Large intestine (tissue), 3 donors: ENCODE results near the gene KIAA1671. TPM values are rescaled to one million over a fixed set of nuclear protein-coding genes. Genes with fewer than 3 reads are reported as not detected.

Experiments
- DNase-seq, 2 donors: peaks; one replicate each; pipeline versions ENCODE4 v3.0.0 to v3.0.0-alpha.2; 2013
- H3K27ac ChIP-seq: one replicate; pipeline ENCODE4 v1.5.1; 2013; ENCODE audit warnings: low read length
- H3K27me3 ChIP-seq: 2 replicates; pipeline ENCODE4 v1.6.1; 2013; ENCODE audit warnings: low read length; ENCODE audit not compliant: control insufficient read depth, insufficient read depth
- H3K36me3 ChIP-seq: 2 replicates; pipeline ENCODE4 v1.6.1; 2013; ENCODE audit warnings: low read length; ENCODE audit not compliant: control insufficient read depth, insufficient read depth
- H3K4me1 ChIP-seq: one replicate; pipeline ENCODE4 v1.6.1; 2013; ENCODE audit warnings: low read length; ENCODE audit not compliant: control insufficient read depth, insufficient read depth
- H3K4me3 ChIP-seq: one replicate; pipeline ENCODE4 v1.5.1; 2013; ENCODE audit warnings: low read length
- H3K9me3 ChIP-seq: one replicate; pipeline ENCODE4 v1.6.1; 2013; ENCODE audit warnings: mild to moderate bottlenecking, low read depth, low read length, moderate library complexity; ENCODE audit not compliant: control insufficient read depth
- WGBS: methylation state at CpG from one replicate; pipeline ENCODE4 v1.1.5; 2013; ENCODE audit warnings: low lambda C conversion rate; ENCODE audit not compliant: insufficient coverage; 5-methylcytosine and 5-hydroxymethylcytosine counted together
- polyA plus RNA-seq: library from polyadenylated mRNA; unstranded; fragments of 120-200 nt; gene quantifications from one replicate; pipeline ENCODE4 v1.2.1, GENCODE V29; 2013

The KIAA1671 gene
- polyA plus RNA-seq, 1 donor = 25.0 TPM

GRCh38 chr22:25160120-25160996, 207.8 kb downstream of the KIAA1671 start:
- Histone ChIP-seq H3K27me3 (no peaks in the 10 kb centered on the region), H3K4me1 (no peaks in the 10 kb centered on the region), H3K36me3 (peaks cover 2% of the 10 kb centered on the region), H3K9me3 (no peaks in the 10 kb centered on the region), H3K27ac (no peak overlapping the region), H3K4me3 (no peak overlapping the region)
- WGBS = 92% methylated on average over 2 of the region's 11 CpGs
- DNase-seq = no peak

- Histone ChIP-seq H3K27ac (no peak overlapping the region), H3K36me3 (peaks cover 2% of the 10 kb centered on the region), H3K27me3 (no peaks in the 10 kb centered on the region), H3K4me3 (no peak overlapping the region), H3K4me1 (no peaks in the 10 kb centered on the region), H3K9me3 (no peaks in the 10 kb centered on the region)
- DNase-seq = no peak
- WGBS = no CpG with 5 or more reads among the region's 14 CpGs
Measured at GRCh38 chr22:25161017-25161915, 208.8 kb downstream of the KIAA1671 start.

- H3K4me1 ChIP-seq = no peaks in the 10 kb centered on the region
- no peak overlapping the region for H3K4me3 ChIP-seq
- no peaks in the 10 kb centered on the region for H3K27me3 ChIP-seq
- H3K9me3 ChIP-seq = no peaks in the 10 kb centered on the region
- 100% methylated on average over 1 of the region's 6 CpGs for WGBS
- H3K27ac ChIP-seq = no peak overlapping the region
- DNase-seq = no peak
- H3K36me3 ChIP-seq = peaks cover 2% of the 10 kb centered on the region
Measured at GRCh38 chr22:25161916-25162530, 209.5 kb downstream of the KIAA1671 start.

- no peaks in the 10 kb centered on the region for H3K9me3 ChIP-seq
- no peak overlapping the region for H3K27ac ChIP-seq
- H3K36me3 ChIP-seq = peaks cover 2% of the 10 kb centered on the region
- H3K4me1 ChIP-seq = no peaks in the 10 kb centered on the region
- no peak for DNase-seq
- H3K4me3 ChIP-seq = no peak overlapping the region
- no peaks in the 10 kb centered on the region for H3K27me3 ChIP-seq
- no CpG with 5 or more reads among the region's 1 CpG for WGBS
Measured at GRCh38 chr22:25162561-25162960, 210.0 kb downstream of the KIAA1671 start.

GRCh38 chr22:25165785-25166184, 213.3 kb downstream of the KIAA1671 start:
- Histone ChIP-seq H3K27ac (no peak overlapping the region), H3K4me1 (no peaks in the 10 kb centered on the region), H3K27me3 (no peaks in the 10 kb centered on the region), H3K36me3 (no peaks in the 10 kb centered on the region), H3K9me3 (no peaks in the 10 kb centered on the region), H3K4me3 (no peak overlapping the region)
- DNase-seq = no peak
- WGBS = 89% methylated on average over 5 of the region's 10 CpGs

GRCh38 chr22:25166266-25167040, 213.9 kb downstream of the KIAA1671 start:
- WGBS = no CpG with 5 or more reads among the region's 9 CpGs

GRCh38 chr22:25167082-25167481, 214.6 kb downstream of the KIAA1671 start:
- Histone ChIP-seq H3K36me3 (peaks cover 2% of the 10 kb centered on the region), H3K9me3 (no peaks in the 10 kb centered on the region), H3K4me3 (no peak overlapping the region), H3K4me1 (no peaks in the 10 kb centered on the region), H3K27me3 (no peaks in the 10 kb centered on the region), H3K27ac (no peak overlapping the region)
- DNase-seq = no peak
- no CpG with 5 or more reads among the region's 7 CpGs for WGBS

More at GRCh38 chr22:25166266-25167040, 213.9 kb downstream of the KIAA1671 start:
- H3K4me3 ChIP-seq = no peak overlapping the region
- no peaks in the 10 kb centered on the region for H3K27me3 ChIP-seq
- H3K27ac ChIP-seq = no peak overlapping the region
- H3K4me1 ChIP-seq = no peaks in the 10 kb centered on the region
- no peaks in the 10 kb centered on the region for H3K36me3 ChIP-seq
- no peak for DNase-seq
- H3K9me3 ChIP-seq = no peaks in the 10 kb centered on the region

- Histone ChIP-seq H3K4me3 (no peak overlapping the region), H3K4me1 (no peaks in the 10 kb centered on the region), H3K9me3 (no peaks in the 10 kb centered on the region), H3K36me3 (peaks cover 9% of the 10 kb centered on the region), H3K27ac (no peak overlapping the region), H3K27me3 (no peaks in the 10 kb centered on the region)
- no peak for DNase-seq
- no CpG with 5 or more reads among the region's 14 CpGs for WGBS
Measured at GRCh38 chr22:25167834-25168601, 215.5 kb downstream of the KIAA1671 start.

- H3K9me3 ChIP-seq = no peaks in the 10 kb centered on the region
- H3K27ac ChIP-seq = no peak overlapping the region
- H3K36me3 ChIP-seq = peaks cover 19% of the 10 kb centered on the region
- no peak overlapping the region for H3K4me3 ChIP-seq
- WGBS = no CpG with 5 or more reads among the region's 17 CpGs
- DNase-seq = no peak
- H3K27me3 ChIP-seq = no peaks in the 10 kb centered on the region
- no peaks in the 10 kb centered on the region for H3K4me1 ChIP-seq
Measured at GRCh38 chr22:25169278-25170031, 216.9 kb downstream of the KIAA1671 start.
